Right atrium auricular region (tissue), 2 donors: ENCODE data around the gene DRD4. TPM values are rescaled to one million over a fixed set of nuclear protein-coding genes. Genes with fewer than 3 reads are reported as not detected.

ENCODE experiments used
- DNase-seq: peaks from one replicate; pipeline ENCODE4 v3.0.0-alpha.2; 2019; ENCODE audit warnings: low spot score
- H3K27ac ChIP-seq, 2 donors: fragments of 200-600 bp; sonication (generic); 1 replicate in 1 of 2; 2 replicates in 1 of 2; pipeline ENCODE4 v1.5.1; 2016 to 2019
- H3K27me3 ChIP-seq, 2 donors: fragments of 200-600 bp; sonication (generic); one replicate each; pipeline versions ENCODE4 v1.5.1 to v1.6.0; 2017 to 2019
- H3K36me3 ChIP-seq: fragments of 200-600 bp; sonication (generic); one replicate; pipeline ENCODE4 v1.5.1; 2016
- H3K4me1 ChIP-seq, 2 donors: fragments of 200-600 bp; sonication (generic); one replicate each; pipeline versions ENCODE4 v1.5.1 to v1.6.0; 2017 to 2019
- H3K4me3 ChIP-seq, 2 donors: fragments of 200-600 bp; sonication (generic); 1 replicate in 1 of 2; 2 replicates in 1 of 2; pipeline ENCODE4 v1.5.1; 2017 to 2019; ENCODE audit warnings: mild to moderate bottlenecking in 1 of 2, moderate library complexity in 1 of 2
- H3K9me3 ChIP-seq, 2 donors: fragments of 200-600 bp; sonication (generic); one replicate each; pipeline ENCODE4 v1.5.1; 2019
- total RNA-seq, 2 donors: library from RNA; depleted of rRNA; stranded (reverse); fragments of >200 nt; gene quantifications; one replicate each; pipeline ENCODE4 v1.1.0, GENCODE V29; 2016
- TF ChIP-seq, protein P1 (sequence below), 2 donors: fragments of 200-600 bp; sonication (generic); IDR thresholded peaks; one replicate each; pipeline ENCODE4 v1.5.1; 2019; ENCODE audit warnings: antibody characterized with exemption in 2 of 2

The DRD4 gene
- total RNA-seq, 2 donors from 2014 or later, result not detected

DNA sequence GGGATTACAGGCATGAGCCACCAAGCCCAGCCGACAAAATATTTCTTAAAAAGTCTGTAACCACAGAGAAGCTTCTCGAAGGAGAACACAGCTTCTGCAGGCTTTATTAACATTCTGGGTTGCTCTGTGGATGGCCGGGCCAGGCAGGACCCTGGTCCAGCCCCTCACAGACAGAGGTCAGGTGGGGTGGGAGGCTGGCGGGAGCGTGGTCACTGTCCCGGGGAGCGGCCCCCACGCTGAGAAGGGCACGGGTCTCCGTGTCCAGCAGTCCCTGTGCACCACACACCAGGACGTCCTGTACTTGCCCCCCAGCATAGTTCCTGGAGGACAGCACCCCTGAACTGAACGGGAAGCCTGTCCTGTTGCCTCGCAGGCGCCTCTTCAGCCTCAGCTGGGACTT is 19.4 kb downstream of the DRD4 start:
- Histone ChIP-seq H3K4me3 (no peak overlapping the region), H3K27me3 (no peaks in the 10 kb centered on the region), H3K4me1 (no peaks in the 10 kb centered on the region), H3K9me3 (no peaks in the 10 kb centered on the region), H3K27ac (no peak overlapping the region), H3K36me3 (peaks cover 24% of the 10 kb centered on the region)
- TF ChIP-seq, protein P1, sequence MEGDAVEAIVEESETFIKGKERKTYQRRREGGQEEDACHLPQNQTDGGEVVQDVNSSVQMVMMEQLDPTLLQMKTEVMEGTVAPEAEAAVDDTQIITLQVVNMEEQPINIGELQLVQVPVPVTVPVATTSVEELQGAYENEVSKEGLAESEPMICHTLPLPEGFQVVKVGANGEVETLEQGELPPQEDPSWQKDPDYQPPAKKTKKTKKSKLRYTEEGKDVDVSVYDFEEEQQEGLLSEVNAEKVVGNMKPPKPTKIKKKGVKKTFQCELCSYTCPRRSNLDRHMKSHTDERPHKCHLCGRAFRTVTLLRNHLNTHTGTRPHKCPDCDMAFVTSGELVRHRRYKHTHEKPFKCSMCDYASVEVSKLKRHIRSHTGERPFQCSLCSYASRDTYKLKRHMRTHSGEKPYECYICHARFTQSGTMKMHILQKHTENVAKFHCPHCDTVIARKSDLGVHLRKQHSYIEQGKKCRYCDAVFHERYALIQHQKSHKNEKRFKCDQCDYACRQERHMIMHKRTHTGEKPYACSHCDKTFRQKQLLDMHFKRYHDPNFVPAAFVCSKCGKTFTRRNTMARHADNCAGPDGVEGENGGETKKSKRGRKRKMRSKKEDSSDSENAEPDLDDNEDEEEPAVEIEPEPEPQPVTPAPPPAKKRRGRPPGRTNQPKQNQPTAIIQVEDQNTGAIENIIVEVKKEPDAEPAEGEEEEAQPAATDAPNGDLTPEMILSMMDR (IDR thresholded peaks at IDR 0.05), result no peak
- DNase-seq, result no peak

GRCh38 chr11:656866-657265 is 19.8 kb downstream of the DRD4 start:
- Histone ChIP-seq H3K27ac (no peak overlapping the region), H3K4me1 (no peaks in the 10 kb centered on the region), H3K9me3 (no peaks in the 10 kb centered on the region), H3K36me3 (peaks cover 24% of the 10 kb centered on the region), H3K27me3 (no peaks in the 10 kb centered on the region), H3K4me3 (no peak overlapping the region)
- DNase-seq, result no peak
- TF ChIP-seq, protein P1 (IDR thresholded peaks at IDR 0.05), result no peak

DNA sequence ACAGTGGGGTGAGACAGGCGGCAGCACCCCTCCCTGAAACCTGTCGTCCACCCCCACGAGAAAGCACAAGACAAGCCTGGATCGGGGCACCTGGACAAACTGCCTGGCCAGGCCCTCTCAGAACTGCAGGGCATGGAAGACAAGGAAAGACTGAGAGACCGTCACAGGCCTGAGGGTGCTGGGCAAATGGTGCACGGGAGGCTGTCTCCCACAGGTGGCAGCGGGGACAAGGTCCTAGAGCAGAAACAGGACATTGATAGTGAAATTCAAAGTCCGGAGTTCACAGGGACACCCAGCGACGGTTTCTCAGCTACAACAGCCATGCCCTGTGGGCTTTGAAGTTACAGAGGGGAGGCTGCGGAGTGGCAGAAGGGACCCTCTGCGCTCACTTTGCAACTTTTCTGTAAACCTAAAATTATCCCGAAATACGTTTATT is 20.6 kb downstream of the DRD4 start:
- Histone ChIP-seq H3K27ac (no peak overlapping the region), H3K4me1 (peaks cover 0 to 3% of the 10 kb centered on the region in 2 donors), H3K9me3 (no peaks in the 10 kb centered on the region), H3K36me3 (peaks cover 24% of the 10 kb centered on the region), H3K4me3 (no peak overlapping the region), H3K27me3 (no peaks in the 10 kb centered on the region)
- no peak for DNase-seq
- TF ChIP-seq, protein P1 (IDR thresholded peaks at IDR 0.05), result no peak

DNA sequence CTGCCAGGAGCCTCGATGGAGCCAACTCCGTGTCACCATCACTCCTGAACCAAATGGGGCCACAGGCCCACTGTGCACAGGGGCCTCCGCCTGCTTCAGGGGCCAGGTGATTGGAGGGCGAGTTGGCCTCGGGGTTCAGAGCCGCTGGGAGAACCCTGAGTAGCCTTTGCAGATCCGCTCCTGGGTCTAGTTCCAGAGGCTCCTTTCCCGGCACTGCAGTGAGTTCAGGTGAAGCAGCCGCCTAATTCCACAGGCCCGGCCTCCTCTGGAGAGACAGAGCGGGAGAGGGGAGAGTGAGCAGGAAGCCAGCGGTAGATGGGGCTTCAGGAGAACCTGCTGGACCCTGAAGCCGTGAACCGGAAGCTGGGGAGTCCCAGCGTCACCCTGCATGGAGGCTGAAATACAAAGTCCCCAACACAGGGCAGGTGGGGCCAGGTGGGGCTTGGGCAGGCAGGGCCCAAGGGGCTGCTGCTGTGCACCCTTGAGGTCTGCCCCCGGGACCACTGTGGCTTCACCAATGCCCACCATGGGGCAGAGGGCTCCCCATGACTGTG is 22.5 kb downstream of the DRD4 start:
- peaks cover 0 to 5% of the 10 kb centered on the region in 2 donors for H3K4me1 ChIP-seq
- no peak overlapping the region for H3K27ac ChIP-seq
- H3K4me3 ChIP-seq, result no peak overlapping the region
- H3K36me3 ChIP-seq, result peaks cover 24% of the 10 kb centered on the region
- TF ChIP-seq, protein P1 (IDR thresholded peaks at IDR 0.05), result no peak
- H3K9me3 ChIP-seq, result no peaks in the 10 kb centered on the region
- no peak for DNase-seq
- no peaks in the 10 kb centered on the region for H3K27me3 ChIP-seq

DNA sequence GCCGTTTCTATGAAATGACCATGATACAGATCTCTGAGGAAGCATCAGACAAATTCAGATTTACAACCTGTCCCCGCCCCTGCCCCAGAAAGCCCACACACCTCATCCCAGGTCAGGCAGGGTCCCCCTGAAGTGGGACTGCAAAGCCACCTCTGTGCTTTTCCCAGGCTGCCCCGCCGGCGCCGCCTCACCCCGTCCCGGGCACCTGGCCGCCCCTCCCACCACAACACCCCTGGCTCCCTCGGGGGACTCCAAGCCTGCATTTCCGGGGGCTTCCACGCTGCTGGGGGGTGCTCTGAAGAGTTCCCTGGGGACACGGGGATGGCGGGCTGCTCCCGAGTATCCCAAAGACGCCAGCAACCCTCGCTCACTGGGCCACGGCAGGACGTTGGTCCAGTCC is 23.2 kb downstream of the DRD4 start:
- H3K36me3 ChIP-seq, result peaks cover 24% of the 10 kb centered on the region
- DNase-seq, result no peak
- peaks cover 0 to 5% of the 10 kb centered on the region in 2 donors for H3K4me1 ChIP-seq
- TF ChIP-seq, protein P1 (IDR thresholded peaks at IDR 0.05), result no peak
- no peaks in the 10 kb centered on the region for H3K27me3 ChIP-seq
- no peak overlapping the region for H3K27ac ChIP-seq
- no peaks in the 10 kb centered on the region for H3K9me3 ChIP-seq
- no peak overlapping the region for H3K4me3 ChIP-seq
